HG02973 (cell line): Measurements from ENCODE around the gene CCDC3.
"Not testable (repeated sequence)": the region's sequence is repeated elsewhere in the genome, so short reads cannot be mapped to it uniquely, and the experiment has no call there.

ENCODE experiments used
- ATAC-seq: cut with Tn5 transposase; IDR thresholded peaks from one replicate; pipeline ENCODE4 v1.9.1; 2021; ENCODE audit warnings: moderate library complexity; ENCODE audit not compliant: unreplicated experiment

The CCDC3 gene

GRCh38 chr10:13001887-13002212 lies 337 bp upstream of the CCDC3 start:
- ATAC-seq, result no peak

DNA sequence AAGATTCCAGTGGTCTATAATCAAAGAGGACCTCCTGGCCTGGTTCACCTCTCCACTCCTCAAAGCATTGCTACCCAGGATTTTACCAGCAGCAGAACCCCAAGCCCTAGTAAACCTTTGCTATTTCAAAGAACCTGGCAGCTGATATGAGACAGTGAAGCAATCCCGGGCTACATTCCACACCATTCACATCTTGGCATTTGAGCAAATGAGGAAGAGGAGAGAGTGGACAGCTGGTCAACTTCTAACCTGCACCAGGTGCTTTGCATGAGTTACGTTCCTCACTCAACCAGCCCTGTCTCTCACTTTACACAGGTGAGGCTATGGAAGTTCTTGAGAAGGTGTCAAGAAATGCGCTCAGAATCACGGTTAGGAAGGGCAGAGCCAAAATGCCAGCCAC lies 1.1 kb downstream of the CCDC3 start:
- ATAC-seq, result no peak

- ATAC-seq, result no peak
Observed at GRCh38 chr10:12999849-13000248, 1.7 kb downstream of the CCDC3 start.

DNA sequence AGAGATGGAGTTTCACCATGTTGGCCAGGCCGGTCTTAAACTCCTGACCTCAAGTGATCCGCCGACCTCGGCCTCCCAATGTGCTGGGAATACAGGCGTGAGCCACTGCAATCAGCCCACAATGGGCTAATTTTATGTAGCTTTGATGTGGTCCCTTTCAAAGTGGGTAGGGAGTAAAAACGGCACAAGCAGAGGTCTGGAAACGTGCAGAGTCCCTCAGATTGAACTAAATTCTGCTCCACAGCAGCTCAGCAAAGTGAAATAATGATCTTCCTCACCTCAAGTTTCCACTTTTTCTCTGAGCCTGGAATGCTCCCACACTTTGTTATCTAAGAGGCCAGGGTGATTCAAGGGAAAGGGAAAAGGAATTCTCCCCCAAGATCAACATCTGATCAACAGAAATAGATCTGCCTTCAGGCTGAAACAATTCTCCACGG lies 6.1 kb downstream of the CCDC3 start:
- no peak for ATAC-seq

- no peak for ATAC-seq
Observed at GRCh38 chr10:12993595-12993994, 7.9 kb downstream of the CCDC3 start.

GRCh38 chr10:12985347-12985746 lies 16.2 kb downstream of the CCDC3 start:
- no peak for ATAC-seq

- ATAC-seq, result no peak
Observed at GRCh38 chr10:12984165-12984747, 17.3 kb downstream of the CCDC3 start.

DNA sequence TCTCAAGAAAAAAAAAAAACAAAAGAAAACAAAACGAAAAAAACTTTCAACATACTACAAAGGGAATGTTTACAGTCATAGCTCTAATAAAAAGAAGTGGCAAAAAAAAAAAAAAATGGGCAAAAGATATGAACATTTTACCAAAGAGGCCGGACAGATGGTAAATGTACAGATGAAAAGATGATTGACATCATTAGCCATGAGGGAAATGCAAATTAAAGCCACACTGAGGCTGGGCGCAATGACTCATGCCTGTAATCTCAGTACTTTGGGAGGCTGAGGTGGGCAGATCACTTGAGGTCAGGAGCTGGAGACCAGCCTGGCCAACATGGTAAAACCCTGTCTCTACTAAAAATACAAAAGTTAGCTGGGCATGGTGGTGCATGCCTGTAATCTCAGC lies 17.9 kb downstream of the CCDC3 start:
- not testable (repeated sequence) for ATAC-seq

GRCh38 chr10:12981570-12981969 lies 19.9 kb downstream of the CCDC3 start:
- no peak for ATAC-seq

GRCh38 chr10:12980713-12981306 lies 20.7 kb downstream of the CCDC3 start:
- ATAC-seq, result no peak

DNA sequence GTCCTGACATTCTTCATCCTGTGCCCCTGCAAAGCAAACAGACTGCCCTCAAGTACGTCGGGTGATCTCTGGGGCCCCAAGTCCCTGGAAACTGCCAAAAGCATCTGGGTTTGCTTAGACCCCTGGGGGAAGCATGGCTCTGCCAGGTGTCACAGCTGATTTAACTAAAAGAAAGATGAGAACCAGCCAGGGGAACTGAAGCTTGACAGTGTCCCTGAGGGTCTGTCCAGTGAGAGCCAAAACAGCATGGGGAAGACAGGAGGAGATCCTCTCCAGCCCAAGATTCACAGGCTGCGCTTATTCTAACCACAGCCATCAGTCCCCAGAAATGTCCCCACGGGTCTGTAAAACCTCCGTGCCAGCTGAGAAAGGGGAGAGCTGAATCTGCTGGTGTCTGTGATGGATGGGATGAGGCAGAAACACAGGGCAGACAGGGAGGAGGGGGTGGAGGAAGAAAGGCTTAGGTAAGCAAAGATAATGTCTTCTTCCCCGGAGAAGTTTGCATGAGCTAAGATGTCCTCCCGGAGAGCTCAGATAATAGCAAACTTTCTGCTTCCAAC lies 21.3 kb downstream of the CCDC3 start:
- no peak for ATAC-seq

GRCh38 chr10:12978891-12979290 lies 22.6 kb downstream of the CCDC3 start:
- no peak for ATAC-seq

- no peak for ATAC-seq
Observed at GRCh38 chr10:12975906-12976305, 25.6 kb downstream of the CCDC3 start.

DNA sequence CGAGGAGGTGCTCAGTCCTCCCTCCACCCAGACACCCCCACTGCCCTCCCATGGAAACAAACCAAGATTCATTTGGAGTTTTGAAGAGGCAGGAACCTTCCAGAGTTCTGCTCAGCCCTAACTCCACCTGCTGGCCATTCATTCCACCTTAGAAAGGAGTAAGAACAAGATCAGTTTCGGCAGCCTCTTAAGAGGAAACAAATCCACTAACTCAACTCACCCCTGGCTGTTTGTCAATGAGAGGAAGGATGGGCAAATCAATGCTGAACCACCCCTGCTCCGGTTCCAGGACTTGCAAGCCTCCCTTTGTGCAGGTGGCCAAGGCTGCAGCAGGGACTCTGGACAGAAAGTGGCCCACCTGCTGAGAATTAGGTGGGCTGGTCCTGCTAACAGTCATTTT lies 26.2 kb downstream of the CCDC3 start:
- no peak for ATAC-seq

DNA sequence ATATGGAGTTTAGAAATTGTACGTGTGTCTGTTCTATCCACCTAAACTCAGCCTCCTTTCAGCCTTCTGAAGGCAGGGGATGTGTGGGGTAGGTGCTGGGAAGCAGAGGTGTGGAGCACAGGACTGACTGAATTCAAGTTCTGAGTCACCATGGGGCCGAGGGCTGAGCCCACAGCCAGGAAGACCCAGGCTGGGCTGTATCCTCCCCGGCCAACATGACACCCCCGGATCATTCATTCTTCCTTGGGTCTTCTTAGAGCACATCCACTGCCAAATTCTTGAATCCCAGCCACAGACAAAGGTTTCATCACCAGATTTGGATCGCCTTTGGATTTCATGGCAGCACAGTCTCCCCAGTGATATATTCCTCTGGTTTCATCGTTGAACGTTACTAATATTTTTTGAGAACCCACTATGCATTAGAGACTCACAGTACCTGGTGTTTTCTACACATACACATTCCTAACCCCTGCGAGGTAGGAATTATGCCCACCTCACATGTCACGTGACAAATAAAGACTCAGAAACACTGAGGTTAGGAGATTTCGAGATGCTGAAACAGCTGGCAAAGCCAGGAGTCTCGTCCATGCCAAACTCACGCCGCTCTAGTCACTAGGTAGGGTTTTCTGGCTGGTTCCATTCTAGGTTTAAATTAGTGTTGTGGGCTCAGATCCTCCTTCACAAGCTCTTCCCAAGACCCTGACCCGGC lies 26.9 kb downstream of the CCDC3 start:
- ATAC-seq, result no peak

DNA sequence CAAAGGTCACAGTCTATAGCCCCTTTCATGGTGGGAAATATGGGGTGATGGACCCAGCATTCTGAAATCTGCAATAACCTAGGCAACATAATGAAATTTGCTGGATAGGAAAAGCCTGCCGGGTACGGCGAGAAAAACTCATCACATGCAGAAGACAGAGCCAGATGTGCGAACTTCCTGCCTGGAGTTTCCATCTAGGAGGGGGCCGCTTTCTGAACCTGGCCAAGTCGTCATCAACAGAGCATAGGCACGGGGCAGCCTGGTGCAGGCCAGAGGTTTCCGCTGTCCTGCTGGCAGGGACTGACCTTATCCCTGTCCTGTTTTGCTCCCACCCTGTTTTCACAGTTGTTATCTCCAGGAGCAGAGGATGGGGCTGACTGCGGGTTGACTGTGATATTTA lies 27.4 kb downstream of the CCDC3 start:
- no peak for ATAC-seq

GRCh38 chr10:12973149-12973718 lies 28.3 kb downstream of the CCDC3 start:
- ATAC-seq, result no peak

DNA sequence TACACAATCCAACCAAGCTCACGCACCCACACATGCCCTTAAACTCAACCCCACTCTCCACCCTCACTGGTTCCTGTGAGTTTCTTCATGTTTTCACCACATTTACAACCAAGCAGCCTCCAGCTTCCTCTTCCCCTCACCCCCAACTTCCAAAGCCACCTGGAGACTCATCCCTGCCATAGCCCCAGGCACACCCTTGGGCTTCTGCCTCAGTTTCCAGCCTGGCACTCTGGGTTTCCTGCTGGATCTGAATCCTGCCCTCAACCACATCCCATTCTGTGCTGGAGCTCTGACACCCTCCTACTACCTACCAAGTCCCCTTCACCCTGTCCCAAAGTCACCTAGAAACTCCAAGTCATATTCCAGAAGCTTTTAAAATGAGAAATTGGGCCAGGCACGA lies 29.4 kb downstream of the CCDC3 start:
- no peak for ATAC-seq

GRCh38 chr10:12971001-12971788 lies 30.3 kb downstream of the CCDC3 start:
- no peak for ATAC-seq

- no peak for ATAC-seq
Observed at GRCh38 chr10:12969951-12970350, 31.6 kb downstream of the CCDC3 start.

DNA sequence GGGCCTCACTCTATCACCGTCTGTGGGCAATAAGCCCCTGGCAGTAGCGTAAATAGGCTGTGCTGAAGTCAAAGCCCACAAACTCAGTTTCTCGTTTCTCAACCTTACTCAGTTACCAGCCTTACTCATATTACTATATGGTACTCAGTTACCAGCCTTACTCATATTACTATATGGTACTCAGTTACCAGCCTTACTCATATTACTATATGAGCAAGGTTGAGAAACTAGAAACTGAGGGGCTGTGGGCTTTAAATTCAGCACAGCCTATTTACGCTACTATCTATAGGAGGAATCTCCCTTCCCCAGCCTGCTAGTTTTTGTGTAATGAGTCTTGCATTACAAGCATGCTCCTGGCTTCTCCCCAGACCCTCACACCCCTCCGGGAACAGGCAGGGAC lies 35.4 kb downstream of the CCDC3 start:
- no peak for ATAC-seq
